H1 (cell line): Measurements from ENCODE around the gene C15orf62. TPM values are rescaled to one million over a fixed set of nuclear protein-coding genes. Genes with fewer than 3 reads are reported as not detected.

Experiments
- CTCF ChIA-PET: fragments of 300-600 bp; sonication (Branson Sonifier 250); formaldehyde crosslinking; loops from one replicate; lab custom pipeline; 2021; ENCODE audit not compliant: partially characterized antibody; lab: Charles Lee
- POLR2A ChIA-PET: fragments of 300-600 bp; sonication (Branson Sonifier 250); formaldehyde crosslinking; loops from one replicate; lab custom pipeline; 2021; ENCODE audit warnings: inconsistent platforms; ENCODE audit not compliant: partially characterized antibody; lab: Charles Lee
- DNase-seq, 2 experiments: peaks; one replicate each; pipeline versions ENCODE4 v3.0.0 to v3.0.0-alpha.2; 2010 to 2022; ENCODE audit warnings: low spot score in 2 of 2, low read depth in 1 of 2, mixed read lengths in 1 of 2
- FAIRE-seq: peaks from 2 replicates; lab custom pipeline; 2011; peaks lifted over from hg19 to GRCh38; lab: Jason Lieb, UNC
- H2AFZ ChIP-seq: 2 replicates; pipeline ENCODE4 v1.8.1; 2012; ENCODE audit warnings: low read length, inconsistent platforms
- H2AK5ac ChIP-seq: 2 replicates; pipeline ENCODE4 v1.6.1; 2013; ENCODE audit warnings: low read depth, low read length
- H2BK120ac ChIP-seq: replicated peaks from 2 replicates; pipeline ENCODE3; 2013; ENCODE audit warnings: low read depth, low read length, inconsistent platforms
- H2BK12ac ChIP-seq: 2 replicates; pipeline ENCODE4 v1.6.1; 2013; ENCODE audit warnings: low read depth, low read length
- H2BK15ac ChIP-seq: 2 replicates; pipeline ENCODE4 v1.6.1; 2013; ENCODE audit warnings: low read length
- H2BK20ac ChIP-seq: 2 replicates; pipeline ENCODE4 v1.6.1; 2013; ENCODE audit warnings: low read length
- H2BK5ac ChIP-seq: 2 replicates; pipeline ENCODE4 v1.6.1; 2013; ENCODE audit warnings: low read depth, low read length
- H3K14ac ChIP-seq: 2 replicates; pipeline ENCODE4 v1.6.1; 2013; ENCODE audit warnings: inconsistent platforms; ENCODE audit not compliant: insufficient read length
- H3K18ac ChIP-seq: 2 replicates; pipeline ENCODE4 v1.6.1; 2013; ENCODE audit warnings: low read length; ENCODE audit errors: extremely low read depth
- H3K23ac ChIP-seq: 2 replicates; pipeline ENCODE4 v1.6.1; 2013; ENCODE audit warnings: inconsistent platforms; ENCODE audit not compliant: insufficient read length
- H3K23me2 ChIP-seq: 2 replicates; pipeline ENCODE4 v1.6.1; 2013; ENCODE audit warnings: low read depth, low read length
- H3K27ac ChIP-seq: 2 replicates; pipeline ENCODE4 v1.6.1; 2011; ENCODE audit warnings: low read depth, low read length, inconsistent platforms
- H3K27me3 ChIP-seq, 4 experiments: replicated peaks in 1 of 4; 1 replicate in 1 of 4; 2 replicates in 3 of 4; pipeline versions ENCODE4 v1.6.1 to v1.8.1; 2011 to 2013; ENCODE audit warnings: low read length in 3 of 4, mild to moderate bottlenecking in 3 of 4, inconsistent platforms in 2 of 4, mixed read lengths in 2 of 4, moderate library complexity in 1 of 4; ENCODE audit not compliant: control insufficient read depth in 3 of 4, insufficient read depth in 3 of 4; ENCODE audit errors: extremely low read depth in 1 of 4
- H3K36me3 ChIP-seq, 4 experiments: 2 replicates each; pipeline versions ENCODE4 v1.6.1 to v1.8.1; 2011 to 2013; ENCODE audit warnings: mild to moderate bottlenecking in 4 of 4, low read length in 3 of 4, moderate library complexity in 2 of 4, control low read depth in 1 of 4, inconsistent platforms in 1 of 4; ENCODE audit not compliant: insufficient read depth in 4 of 4, control insufficient read depth in 2 of 4
- H3K4ac ChIP-seq: replicated peaks from 2 replicates; pipeline ENCODE3; 2013; ENCODE audit warnings: low read length, low read depth, mixed read lengths, inconsistent platforms; ENCODE audit not compliant: insufficient read length
- H3K4me1 ChIP-seq, 4 experiments: replicated peaks in 1 of 4; 1 replicate in 1 of 4; 2 replicates in 3 of 4; pipeline versions ENCODE4 v1.6.1 to v1.8.1; 2011 to 2013; ENCODE audit warnings: low read length in 3 of 4, inconsistent platforms in 2 of 4, mixed read lengths in 1 of 4; ENCODE audit not compliant: insufficient read depth in 4 of 4, control insufficient read depth in 3 of 4
- H3K4me2 ChIP-seq, 2 experiments: 2 replicates each; pipeline versions ENCODE4 v1.6.1 to v1.8.1; 2011 to 2013; ENCODE audit warnings: low read depth in 2 of 2, low read length in 2 of 2, control low read depth in 1 of 2, inconsistent platforms in 1 of 2, mild to moderate bottlenecking in 1 of 2; ENCODE audit not compliant: insufficient read depth in 1 of 2
- H3K4me3 ChIP-seq, 4 experiments: fragments of 200-600, 300-600 bp in 1 of 4; sonication (generic), shearing (Covaris generic), sonication (Bioruptor Twin) in 1 of 4; 2 replicates each; pipeline versions ENCODE4 v1.5.1 to v1.8.1; 2011 to 2016; ENCODE audit warnings: low read length in 4 of 4, low read depth in 3 of 4, control low read depth in 2 of 4, inconsistent platforms in 2 of 4, mild to moderate bottlenecking in 2 of 4, mixed read lengths in 1 of 4, moderate library complexity in 1 of 4; ENCODE audit not compliant: insufficient read depth in 2 of 4; ENCODE audit errors: extremely low read depth in 1 of 4
- H3K56ac ChIP-seq: replicated peaks from 2 replicates; pipeline ENCODE3; 2013; ENCODE audit warnings: low read depth, mild to moderate bottlenecking, mixed read lengths, low read length, inconsistent platforms; ENCODE audit not compliant: insufficient read length
- H3K79me1 ChIP-seq: 2 replicates; pipeline ENCODE4 v1.6.1; 2013; ENCODE audit warnings: low read depth, low read length, control low read depth
- H3K79me2 ChIP-seq, 2 experiments: 2 replicates each; pipeline versions ENCODE4 v1.6.1 to v1.8.1; 2012 to 2013; ENCODE audit warnings: low read length in 2 of 2, mild to moderate bottlenecking in 2 of 2, inconsistent platforms in 1 of 2; ENCODE audit not compliant: insufficient read depth in 2 of 2, control insufficient read depth in 1 of 2
- H3K9ac ChIP-seq, 4 experiments: replicated peaks in 1 of 4; 1 replicate in 1 of 4; 2 replicates in 3 of 4; pipeline versions ENCODE4 v1.6.1 to v1.8.1; 2011 to 2013; ENCODE audit warnings: low read depth in 3 of 4, low read length in 3 of 4, control low read depth in 2 of 4, mild to moderate bottlenecking in 2 of 4, moderate library complexity in 2 of 4, inconsistent platforms in 1 of 4; ENCODE audit errors: extremely low read depth in 1 of 4
- H3K9me3 ChIP-seq, 2 experiments: 2 replicates each; pipeline versions ENCODE4 v1.6.1 to v1.8.1; 2012 to 2013; ENCODE audit warnings: mild to moderate bottlenecking in 2 of 2, moderate library complexity in 2 of 2, control low read depth in 1 of 2, inconsistent platforms in 1 of 2, low read depth in 1 of 2, low read length in 1 of 2, mixed read lengths in 1 of 2; ENCODE audit not compliant: insufficient read depth in 2 of 2
- H4K20me1 ChIP-seq, 2 experiments: replicated peaks in 1 of 2; 2 replicates each; pipeline versions ENCODE3 to v1.8.1; 2011 to 2013; ENCODE audit warnings: inconsistent platforms in 2 of 2, low read length in 2 of 2, mild to moderate bottlenecking in 1 of 2; ENCODE audit not compliant: insufficient read depth in 2 of 2, control insufficient read depth in 1 of 2
- H4K5ac ChIP-seq: 2 replicates; pipeline ENCODE4 v1.6.1; 2013; ENCODE audit warnings: low read length, low read depth, mixed read lengths, inconsistent platforms; ENCODE audit not compliant: insufficient read length
- H4K8ac ChIP-seq: 2 replicates; pipeline ENCODE4 v1.8.0; 2013; ENCODE audit warnings: mild to moderate bottlenecking, moderate library complexity, low read length, inconsistent platforms; ENCODE audit not compliant: insufficient read depth; ENCODE audit errors: extremely low read depth
- H4K91ac ChIP-seq: replicated peaks from 2 replicates; pipeline ENCODE3; 2013; ENCODE audit warnings: low read length, mixed read lengths, inconsistent platforms; ENCODE audit not compliant: insufficient read length
- CREB1 ChIP-seq: IDR thresholded peaks from 2 replicates; pipeline ENCODE4 v1.6.1; 2012; ENCODE audit warnings: inconsistent platforms
- CTBP2 ChIP-seq: IDR thresholded peaks from 2 replicates; pipeline ENCODE4 v1.7.0; 2011; ENCODE audit warnings: borderline replicate concordance, mild to moderate bottlenecking, moderate library complexity, mixed read lengths, low read length; ENCODE audit not compliant: insufficient read depth, insufficient read length
- EGR1 ChIP-seq: IDR thresholded peaks from 2 replicates; pipeline ENCODE4 v1.6.1; 2011; ENCODE audit warnings: low read depth, low read length, borderline replicate concordance
- KDM4A ChIP-seq: IDR thresholded peaks from one replicate; pipeline ENCODE4 v1.7.1; 2012; ENCODE audit warnings: low read depth, mild to moderate bottlenecking, moderate library complexity, low read length, inconsistent platforms; ENCODE audit not compliant: severe bottlenecking
- KDM5A ChIP-seq: fragments of 200-600 bp; IDR thresholded peaks from 2 replicates; pipeline ENCODE4 v1.7.1; 2012; ENCODE audit warnings: mild to moderate bottlenecking, low read length, inconsistent platforms, mixed read lengths
- NRF1 ChIP-seq: IDR thresholded peaks from 2 replicates; pipeline ENCODE4 v1.6.1; 2011; ENCODE audit warnings: mild to moderate bottlenecking, low read depth, low read length, improper control_type of control experiment
- PHF8 ChIP-seq: fragments of 200-600 bp; sonication (generic); conservative IDR thresholded peaks from 2 replicates; pipeline ENCODE4 v1.7.1; 2012; ENCODE audit warnings: low read depth, mild to moderate bottlenecking, inconsistent platforms, low read length, moderate library complexity
- RBBP5 ChIP-seq: IDR thresholded peaks from 2 replicates; pipeline ENCODE4 v1.7.1; 2012; ENCODE audit warnings: low read depth, mild to moderate bottlenecking, inconsistent platforms, low read length, moderate library complexity, borderline replicate concordance
- RFX5 ChIP-seq: IDR thresholded peaks from 2 replicates; pipeline ENCODE4 v1.6.1; 2011; ENCODE audit warnings: low read depth, low read length, improper control_type of control experiment, borderline replicate concordance
- RNF2 ChIP-seq: fragments of 200-900, 300-1000 bp; sonication (generic); IDR thresholded peaks from 2 replicates; pipeline ENCODE4 v1.7.1; 2016; ENCODE audit warnings: borderline replicate concordance, low read depth, mild to moderate bottlenecking, antibody characterized with exemption, low read length; ENCODE audit not compliant: poor library complexity, severe bottlenecking; ENCODE audit errors: missing control alignments
- RXRA ChIP-seq: IDR thresholded peaks from 2 replicates; pipeline ENCODE4 v1.6.1; 2011; ENCODE audit warnings: low read depth, mild to moderate bottlenecking, low read length, moderate library complexity; ENCODE audit not compliant: insufficient read depth
- SIRT6 ChIP-seq: IDR thresholded peaks from one replicate; pipeline ENCODE4 v1.7.1; 2012; ENCODE audit warnings: low read length, inconsistent platforms
- SIX5 ChIP-seq: IDR thresholded peaks from 2 replicates; pipeline ENCODE4 v1.6.1; 2011; ENCODE audit warnings: mild to moderate bottlenecking, low read depth, low read length
- TBP ChIP-seq: IDR thresholded peaks from 2 replicates; pipeline ENCODE4 v1.6.1; 2011; ENCODE audit warnings: low read depth, low read length, improper control_type of control experiment
- TEAD4 ChIP-seq: IDR thresholded peaks from 2 replicates; pipeline ENCODE4 v1.6.1; 2012; ENCODE audit warnings: low read depth, low read length, inconsistent platforms, mixed read lengths
- WGBS, 2 experiments: shearing (Covaris generic) in 1 of 2; methylation state at CpG; one replicate each; pipeline versions ENCODE4 v1.1.6 to v1.1.7; 2013 to 2015; ENCODE audit warnings: low lambda C conversion rate in 2 of 2, mixed read lengths in 2 of 2, inconsistent platforms in 1 of 2, low coverage in 1 of 2, missing lambda C conversion rate in 1 of 2; ENCODE audit not compliant: insufficient replicate concordance in 2 of 2, insufficient coverage in 1 of 2, insufficient read length in 1 of 2; ENCODE audit errors: extremely low coverage in 1 of 2, missing lambda C conversion rate in 1 of 2; 5-methylcytosine and 5-hydroxymethylcytosine counted together
- polyA plus RNA-seq, 7 experiments: library from polyadenylated mRNA; depleted of rRNA in 3 of 7; stranded (reverse) in 5 of 7; unstranded in 2 of 7; fragments of >200 nt in 5 of 7; fragments of 200-250 nt in 2 of 7; gene quantifications; 1 replicate in 5 of 7; 2 replicates in 1 of 7; 4 replicates in 1 of 7; pipeline versions ENCODE4 v1.2.1 to v1.2.3, GENCODE V29; 2011 to 2013; ENCODE audit warnings: missing spikeins in 2 of 7, mixed read lengths in 2 of 7
- total RNA-seq: library from RNA; stranded (reverse); fragmentation: NEBNext Ultra II Directional; extraction: Animal tissue kit (Norgen Biotek cat#: 25700); gene quantifications from 2 replicates; pipeline ENCODE4 v1.2.1, GENCODE V29; 2021

C15orf62 gene
- total and polyA plus RNA-seq, 2 of the 8 experiments (the other 6 are each of a cell fraction or from before 2014, with no cell fraction given) = 0.06 to 0.56 TPM

DNA sequence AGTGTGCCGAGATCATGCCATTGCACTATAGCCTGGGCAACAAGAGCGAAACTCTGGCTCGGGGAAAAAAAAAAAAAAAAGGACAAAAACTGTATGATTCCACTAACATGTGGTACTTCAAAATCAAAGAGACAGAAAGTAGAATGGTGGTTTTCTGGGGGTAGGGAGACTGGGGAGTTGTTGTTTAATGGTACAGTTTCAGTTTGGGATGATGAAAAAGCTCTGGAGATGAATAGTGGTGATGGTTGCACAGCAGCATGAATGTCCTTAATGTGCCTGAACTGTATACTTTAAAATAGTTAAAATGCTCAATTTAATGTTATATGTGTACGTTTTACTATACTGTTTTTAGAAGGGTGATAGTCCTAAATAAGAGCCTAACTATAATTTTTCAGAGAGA lies 47.4 kb upstream of the C15orf62 start:
- H3K27ac ChIP-seq = no peak overlapping the region
- FAIRE-seq = no peak
- TF ChIP-seq RBBP5 = no peak
- no peak for TF ChIP-seq RNF2
- TF ChIP-seq KDM5A = no peak
- no peak for TF ChIP-seq SIX5
- no peak for TF ChIP-seq RXRA
- TF ChIP-seq CTBP2 = no peak
- no peak for TF ChIP-seq SIRT6
- no peak for TF ChIP-seq RFX5
- TF ChIP-seq EGR1 = no peak
- TF ChIP-seq TBP = no peak
- TF ChIP-seq PHF8 = no peak
- no peak for TF ChIP-seq NRF1
- TF ChIP-seq TEAD4 = no peak
- TF ChIP-seq KDM4A = no peak
- TF ChIP-seq CREB1 = no peak

More for the DNA sequence above, 47.4 kb upstream of the C15orf62 start:
- no peak overlapping the region for H2BK12ac ChIP-seq
- 70% methylated on average over 1 of the region's 4 CpGs; no CpG with 5 or more reads in 1 of the 2 experiments for WGBS, 2 experiments
- H4K8ac ChIP-seq = no peak overlapping the region
- H3K4me2 ChIP-seq = no peak overlapping the region
- ChIA-PET POLR2A (interaction anchor here (0.6 to 1.1 kb wide), 2 partner anchors 17 to 138 kb away, joined by 3 read pairs; no protein-coding TSS in a partner anchor), CTCF (no interaction called here)
- H3K4me3 ChIP-seq = no peak overlapping the region
- H2BK15ac ChIP-seq = no peak overlapping the region
- H3K27me3 ChIP-seq = no peaks in the 10 kb centered on the region
- no peak overlapping the region for H3K9ac ChIP-seq
- H4K91ac ChIP-seq = no peak overlapping the region
- H3K4me1 ChIP-seq = no peaks in the 10 kb centered on the region
- no peak overlapping the region for H3K23ac ChIP-seq
- H4K5ac ChIP-seq = no peak overlapping the region
- H3K79me1 ChIP-seq = no peaks in the 10 kb centered on the region
- H3K18ac ChIP-seq = no peak overlapping the region
- H2AFZ ChIP-seq = no peak overlapping the region
- H3K9me3 ChIP-seq = no peaks in the 10 kb centered on the region
- no peaks in the 10 kb centered on the region for H3K79me2 ChIP-seq
- H4K20me1 ChIP-seq = no peaks in the 10 kb centered on the region
- H2BK20ac ChIP-seq = no peak overlapping the region
- H3K23me2 ChIP-seq = no peaks in the 10 kb centered on the region
- H2BK5ac ChIP-seq = no peak overlapping the region
- H3K4ac ChIP-seq = no peak overlapping the region
- no peak overlapping the region for H2AK5ac ChIP-seq
- no peak overlapping the region for H2BK120ac ChIP-seq
- peaks cover 3 to 36% (median 10%) of the 10 kb centered on the region in 4 experiments; a peak in 7 of 8 replicates for H3K36me3 ChIP-seq
- H3K14ac ChIP-seq = no peak overlapping the region
- DNase-seq = no peak
- no peak overlapping the region for H3K56ac ChIP-seq
